IMR-90 (cell line): ENCODE measurements around the gene GALNT16. TPM values are rescaled to one million over a fixed set of nuclear protein-coding genes. Genes with fewer than 3 reads are reported as not detected.

Experiments used
- ATAC-seq: fragments of 200-7000 bp; cut with Tn5 transposase; 2 replicates; pipeline ENCODE4 v1.9.1; 2020; ENCODE audit warnings: low read depth, mild to moderate bottlenecking, moderate library complexity
- BruUV-seq: library from RNA; stranded (reverse); fragments of 400-500 nt; replicated peaks from 2 replicates; lab custom pipeline; 2021; lab: Mats Ljungman, UMichigan
- CTCF ChIA-PET: fragments of 300-600 bp; formaldehyde crosslinking; extraction: SDS; loops from one replicate; lab custom pipeline; 2021; ENCODE audit warnings: antibody characterized with exemption; lab: Yijun Ruan, JAX
- POLR2A ChIA-PET: fragments of 300-600 bp; sonication (Branson Sonifier 250); formaldehyde crosslinking; loops from one replicate; lab custom pipeline; 2022; ENCODE audit warnings: antibody characterized with exemption; ENCODE audit not compliant: unreplicated experiment; lab: Charles Lee
- DNase-seq: peaks from one replicate; pipeline ENCODE4 v3.0.0; 2013
- H2AFZ ChIP-seq: replicated peaks from 2 replicates; pipeline ENCODE3; 2013; ENCODE audit warnings: low read length, mild to moderate bottlenecking; ENCODE audit not compliant: poor library complexity
- H2AK5ac ChIP-seq: 2 replicates; pipeline ENCODE4 v1.6.1; 2013; ENCODE audit warnings: low read depth, low read length, inconsistent platforms
- H2AK9ac ChIP-seq: replicated peaks from 2 replicates; pipeline ENCODE3; 2013; ENCODE audit warnings: mild to moderate bottlenecking, low read depth, low read length, moderate library complexity; ENCODE audit not compliant: poor library complexity
- H2BK120ac ChIP-seq: 2 replicates; pipeline ENCODE4 v1.6.1; 2013; ENCODE audit warnings: low read depth, low read length, inconsistent platforms
- H2BK15ac ChIP-seq: 3 replicates; pipeline ENCODE4 v1.6.1; 2013; ENCODE audit warnings: low read depth, low read length, inconsistent platforms
- H2BK20ac ChIP-seq: 2 replicates; pipeline ENCODE4 v1.6.1; 2013; ENCODE audit warnings: low read depth, mild to moderate bottlenecking, inconsistent platforms, low read length, moderate library complexity
- H2BK5ac ChIP-seq: 2 replicates; pipeline ENCODE4 v1.6.1; 2013; ENCODE audit warnings: mild to moderate bottlenecking, low read depth, low read length, inconsistent platforms; ENCODE audit not compliant: poor library complexity, severe bottlenecking
- H3K14ac ChIP-seq: replicated peaks from 2 replicates; pipeline ENCODE4 v1.6.1; 2013; ENCODE audit warnings: low read depth, low read length, inconsistent platforms
- H3K18ac ChIP-seq: 2 replicates; pipeline ENCODE4 v1.6.1; 2013; ENCODE audit warnings: low read depth, low read length, control low read depth
- H3K23ac ChIP-seq: 2 replicates; pipeline ENCODE4 v1.6.1; 2013; ENCODE audit warnings: low read depth, low read length, inconsistent platforms
- H3K27ac ChIP-seq: 2 replicates; pipeline ENCODE4 v1.5.1; 2013; ENCODE audit warnings: mild to moderate bottlenecking, control low read depth, low read length; ENCODE audit not compliant: insufficient read depth
- H3K27me3 ChIP-seq: 2 replicates; pipeline ENCODE4 v1.6.1; 2013; ENCODE audit warnings: low read length; ENCODE audit not compliant: control insufficient read depth, insufficient read depth
- H3K36me3 ChIP-seq: 2 replicates; pipeline ENCODE4 v1.6.1; 2013; ENCODE audit warnings: low read length, mixed read lengths; ENCODE audit not compliant: control insufficient read depth, insufficient read depth
- H3K4ac ChIP-seq: 2 replicates; pipeline ENCODE4 v1.6.1; 2013; ENCODE audit warnings: low read depth, low read length, inconsistent platforms
- H3K4me1 ChIP-seq: 2 replicates; pipeline ENCODE4 v1.6.1; 2013; ENCODE audit warnings: low read length, mixed read lengths; ENCODE audit not compliant: control insufficient read depth, insufficient read depth
- H3K4me2 ChIP-seq: 2 replicates; pipeline ENCODE4 v1.6.1; 2013; ENCODE audit warnings: low read depth, mild to moderate bottlenecking, control low read depth, low read length, moderate library complexity
- H3K4me3 ChIP-seq: 2 replicates; pipeline ENCODE4 v1.5.1; 2013; ENCODE audit warnings: low read depth, mild to moderate bottlenecking, control low read depth, low read length, moderate library complexity; ENCODE audit not compliant: insufficient read depth
- H3K56ac ChIP-seq: 2 replicates; pipeline ENCODE4 v1.6.1; 2013; ENCODE audit warnings: low read length, inconsistent platforms; ENCODE audit not compliant: insufficient read depth; ENCODE audit errors: extremely low read depth
- H3K79me1 ChIP-seq, 2 experiments: 2 replicates each; pipeline ENCODE4 v1.6.1; 2013; ENCODE audit warnings: low read length in 2 of 2, inconsistent platforms in 1 of 2, low read depth in 1 of 2
- H3K9ac ChIP-seq: 2 replicates; pipeline ENCODE4 v1.6.1; 2013; ENCODE audit warnings: low read depth, low read length, control low read depth
- H3K9me1 ChIP-seq: 2 replicates; pipeline ENCODE4 v1.6.1; 2013; ENCODE audit warnings: low read length, inconsistent platforms; ENCODE audit not compliant: insufficient read depth
- H3K9me3 ChIP-seq: 2 replicates; pipeline ENCODE4 v1.6.1; 2013; ENCODE audit warnings: low read length; ENCODE audit not compliant: control insufficient read depth, insufficient read depth
- H4K20me1 ChIP-seq: 2 replicates; pipeline ENCODE4 v1.6.1; 2013; ENCODE audit warnings: low read length, inconsistent platforms; ENCODE audit not compliant: insufficient read depth
- H4K5ac ChIP-seq: 2 replicates; pipeline ENCODE4 v1.6.1; 2013; ENCODE audit warnings: mild to moderate bottlenecking, low read depth, low read length, control low read depth
- H4K8ac ChIP-seq, 2 experiments: 2 replicates each; pipeline ENCODE4 v1.6.1; 2013; ENCODE audit warnings: low read depth in 2 of 2, low read length in 2 of 2, control low read depth in 1 of 2, inconsistent platforms in 1 of 2
- H4K91ac ChIP-seq: 2 replicates; pipeline ENCODE4 v1.6.1; 2013; ENCODE audit warnings: low read depth, low read length, inconsistent platforms; ENCODE audit not compliant: insufficient read depth
- CEBPB ChIP-seq: IDR thresholded peaks from 2 replicates; pipeline ENCODE4 v1.6.1; 2012; ENCODE audit warnings: low read depth, low read length, improper control_type of control experiment
- CHD1 ChIP-seq: IDR thresholded peaks from 2 replicates; pipeline ENCODE4 v1.6.1; 2012; ENCODE audit warnings: low read depth, low read length, improper control_type of control experiment
- ELK1 ChIP-seq: fragments of 150-350 bp; IDR thresholded peaks from 2 replicates; pipeline ENCODE4 v1.6.1; 2016; ENCODE audit warnings: low read depth, mild to moderate bottlenecking, low read length, moderate library complexity, borderline replicate concordance
- MAFK ChIP-seq: IDR thresholded peaks from 2 replicates; pipeline ENCODE4 v1.6.1; 2012; ENCODE audit warnings: low read depth, low read length, improper control_type of control experiment
- MAZ ChIP-seq: IDR thresholded peaks from 2 replicates; pipeline ENCODE4 v1.6.1; 2012; ENCODE audit warnings: low read depth, mild to moderate bottlenecking, low read length, improper control_type of control experiment, moderate library complexity, borderline replicate concordance
- MXI1 ChIP-seq: IDR thresholded peaks from 2 replicates; pipeline ENCODE4 v1.6.1; 2012; ENCODE audit warnings: low read depth, mild to moderate bottlenecking, low read length, moderate library complexity, borderline replicate concordance
- NFE2L2 ChIP-seq: fragments of 150-350 bp; IDR thresholded peaks from 2 replicates; pipeline ENCODE4 v1.6.1; 2016; ENCODE audit warnings: low read depth, mild to moderate bottlenecking, low read length
- RCOR1 ChIP-seq: IDR thresholded peaks from 2 replicates; pipeline ENCODE4 v1.6.1; 2012; ENCODE audit warnings: mild to moderate bottlenecking, low read length, improper control_type of control experiment; ENCODE audit not compliant: insufficient replicate concordance
- WGBS, 2 experiments: methylation state at CpG; one replicate each; pipeline versions ENCODE4 v1.1.5 to v1.1.7; 2013; ENCODE audit warnings: missing lambda C conversion rate in 2 of 2; ENCODE audit not compliant: insufficient read length in 1 of 2; ENCODE audit errors: extremely low coverage in 2 of 2; 5-methylcytosine and 5-hydroxymethylcytosine counted together
- dilution Hi-C: fragments of 300-500 bp; cut with HindIII; formaldehyde crosslinking; loops from one replicate; pipeline ENCODE4 v1.14.3; 2018; ENCODE audit warnings: low sequenced_read_pairs; ENCODE audit not compliant: unreplicated experiment
- in situ Hi-C: fragments of 300-500 bp; cut with MboI; formaldehyde crosslinking; loops from 3 replicates; pipeline ENCODE4 v1.14.3; 2019; ENCODE audit warnings: low sequenced_read_pairs, inconsistent platforms, mixed read lengths
- intact Hi-C: fragments of 100-400 bp; cut with micrococcal nuclease; formaldehyde crosslinking; loops from 2 replicates; pipeline ENCODE4 v1.10.0; 2022
- polyA plus RNA-seq, 3 experiments: library from polyadenylated mRNA; depleted of rRNA; stranded (reverse); fragments of >200 nt; gene quantifications; 2 replicates each; pipeline ENCODE4 v1.2.3, GENCODE V29; 2012; ENCODE audit warnings: low replicate concordance in 1 of 3
- total RNA-seq: library from RNA; depleted of rRNA; stranded (reverse); fragments of >200 nt; gene quantifications from 2 replicates; pipeline ENCODE4 v1.2.3, GENCODE V29; 2012
- TF ChIP-seq, protein P1 (sequence below): conservative IDR thresholded peaks from 2 replicates; pipeline ENCODE4 v1.5.1; 2012; ENCODE audit warnings: mild to moderate bottlenecking, low read depth, low read length, improper control_type of control experiment
- TF ChIP-seq, protein P2 (sequence below): fragments of 150-350 bp; IDR thresholded peaks from 2 replicates; pipeline ENCODE4 v1.6.1; 2017; ENCODE audit warnings: mild to moderate bottlenecking, antibody characterized with exemption, low read length, low read depth

The GALNT16 gene
- total and polyA plus RNA-seq, 2 of the 4 experiments (the other 2 are of a cell fraction) = 0.36 to 1.5 TPM

DNA sequence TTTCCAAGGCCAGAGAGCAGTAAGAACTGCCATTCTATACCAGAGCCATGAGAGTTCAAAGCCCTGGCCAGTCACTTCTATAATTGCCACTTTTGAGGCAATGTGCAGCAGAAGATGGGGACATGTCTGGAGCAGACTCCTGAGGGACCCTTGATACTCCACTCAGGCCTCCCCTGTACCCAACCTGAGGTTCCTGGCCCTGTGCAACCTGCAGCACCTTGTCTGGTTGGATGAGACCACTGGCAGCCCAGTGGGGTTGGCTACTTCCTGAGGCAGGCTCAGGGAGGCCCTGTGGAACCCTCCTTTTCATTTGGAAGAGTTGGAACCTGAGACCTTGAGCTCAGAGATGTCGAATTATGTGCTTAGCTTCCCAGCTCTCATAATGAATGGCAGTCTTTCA is 54.4 kb downstream of the GALNT16 start:
- peaks cover 7% of the 10 kb centered on the region; the same call in 1 of the 2 replicates for H4K20me1 ChIP-seq
- dilution Hi-C loops = no loop called here
- H3K4me2 ChIP-seq = no peak overlapping the region
- H3K9me1 ChIP-seq = peaks cover 24% of the 10 kb centered on the region
- DNase-seq (no peak), ATAC-seq (no peak)
- no peaks in the 10 kb centered on the region for H3K9me3 ChIP-seq
- H3K4me3 ChIP-seq = no peak overlapping the region
- WGBS, 2 experiments = no CpG with 5 or more reads among the region's 1 CpG
- no peak overlapping the region for H2AK5ac ChIP-seq
- no peak overlapping the region for H2AFZ ChIP-seq
- ChIA-PET POLR2A (no interaction called here), CTCF (no interaction called here)
- H3K56ac ChIP-seq = no peak overlapping the region
- H3K36me3 ChIP-seq = no peaks in the 10 kb centered on the region
- no peak overlapping the region for H3K18ac ChIP-seq
- intact Hi-C loops = no loop called here
- H2BK5ac ChIP-seq = no peak overlapping the region
- no peak overlapping the region for H3K4ac ChIP-seq
- H3K9ac ChIP-seq = no peak overlapping the region
- no peak overlapping the region for H3K27ac ChIP-seq
- H2AK9ac ChIP-seq = no peak overlapping the region
- no TSS peak for BruUV-seq
- H3K27me3 ChIP-seq = peaks cover 6% of the 10 kb centered on the region; the same call in 1 of the 2 replicates
- H4K8ac ChIP-seq = no peak overlapping the region
- H2BK20ac ChIP-seq = no peak overlapping the region
- TF ChIP-seq MXI1 (no peak), CEBPB (no peak), CHD1 (no peak), RCOR1 (no peak), ELK1 (no peak), NFE2L2 (no peak), MAZ (no peak), MAFK (no peak)
- TF ChIP-seq, protein P1, sequence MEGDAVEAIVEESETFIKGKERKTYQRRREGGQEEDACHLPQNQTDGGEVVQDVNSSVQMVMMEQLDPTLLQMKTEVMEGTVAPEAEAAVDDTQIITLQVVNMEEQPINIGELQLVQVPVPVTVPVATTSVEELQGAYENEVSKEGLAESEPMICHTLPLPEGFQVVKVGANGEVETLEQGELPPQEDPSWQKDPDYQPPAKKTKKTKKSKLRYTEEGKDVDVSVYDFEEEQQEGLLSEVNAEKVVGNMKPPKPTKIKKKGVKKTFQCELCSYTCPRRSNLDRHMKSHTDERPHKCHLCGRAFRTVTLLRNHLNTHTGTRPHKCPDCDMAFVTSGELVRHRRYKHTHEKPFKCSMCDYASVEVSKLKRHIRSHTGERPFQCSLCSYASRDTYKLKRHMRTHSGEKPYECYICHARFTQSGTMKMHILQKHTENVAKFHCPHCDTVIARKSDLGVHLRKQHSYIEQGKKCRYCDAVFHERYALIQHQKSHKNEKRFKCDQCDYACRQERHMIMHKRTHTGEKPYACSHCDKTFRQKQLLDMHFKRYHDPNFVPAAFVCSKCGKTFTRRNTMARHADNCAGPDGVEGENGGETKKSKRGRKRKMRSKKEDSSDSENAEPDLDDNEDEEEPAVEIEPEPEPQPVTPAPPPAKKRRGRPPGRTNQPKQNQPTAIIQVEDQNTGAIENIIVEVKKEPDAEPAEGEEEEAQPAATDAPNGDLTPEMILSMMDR = no peak
- TF ChIP-seq, protein P2, sequence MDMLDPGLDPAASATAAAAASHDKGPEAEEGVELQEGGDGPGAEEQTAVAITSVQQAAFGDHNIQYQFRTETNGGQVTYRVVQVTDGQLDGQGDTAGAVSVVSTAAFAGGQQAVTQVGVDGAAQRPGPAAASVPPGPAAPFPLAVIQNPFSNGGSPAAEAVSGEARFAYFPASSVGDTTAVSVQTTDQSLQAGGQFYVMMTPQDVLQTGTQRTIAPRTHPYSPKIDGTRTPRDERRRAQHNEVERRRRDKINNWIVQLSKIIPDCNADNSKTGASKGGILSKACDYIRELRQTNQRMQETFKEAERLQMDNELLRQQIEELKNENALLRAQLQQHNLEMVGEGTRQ = no peak
- no peak overlapping the region for H4K5ac ChIP-seq
- no peak overlapping the region for H3K23ac ChIP-seq
- no peak overlapping the region for H2BK15ac ChIP-seq
- no peak overlapping the region for H2BK120ac ChIP-seq
- no peak overlapping the region for H3K14ac ChIP-seq
- no peak overlapping the region for H4K91ac ChIP-seq
- in situ Hi-C loops = no loop called here
- peaks cover 11% of the 10 kb centered on the region for H3K4me1 ChIP-seq
- H3K79me1 ChIP-seq = no peaks in the 10 kb centered on the region
